ENCODE results near the gene CYP19A1. TPM values are rescaled to one million over a fixed set of nuclear protein-coding genes. Genes with fewer than 3 reads are reported as not detected.

CYP19A1 gene
- total and polyA plus RNA-seq, 8 donors = 0.18 to 2.7 (median 0.35) TPM; not detected in 5

DNA sequence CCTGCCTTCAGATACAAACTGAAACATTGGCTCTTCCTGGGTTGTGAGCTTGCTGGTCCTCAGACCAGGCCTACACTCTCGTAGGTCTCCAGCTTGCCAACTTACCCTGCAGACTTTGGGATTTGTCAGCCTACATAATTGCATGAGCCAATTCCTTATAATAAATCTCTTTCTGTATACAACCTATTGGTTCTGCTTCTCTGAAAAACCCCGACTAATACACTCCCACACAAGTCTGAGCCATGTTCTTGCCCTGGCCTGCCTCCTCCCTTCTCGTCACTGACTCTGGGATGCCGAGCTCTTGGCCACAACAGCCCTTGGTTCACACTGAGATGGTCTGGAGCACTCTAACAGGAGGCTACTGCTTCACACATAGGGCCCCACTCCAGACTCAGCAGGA, 9.5 kb downstream of the CYP19A1 start:
- Histone ChIP-seq H3K4me3 (no peak overlapping the region), H3K36me3 (no peaks in the 10 kb centered on the region), H3K27ac (no peak overlapping the region), H3K9me3 (no peaks in the 10 kb centered on the region), H3K27me3 (no peaks in the 10 kb centered on the region), H3K4me1 (peaks cover 0 to 10% (median under 1%) of the 10 kb centered on the region in 4 donors)
- TF ChIP-seq POLR2A (IDR thresholded peaks at IDR 0.05) (no peak), POLR2AphosphoS5 (IDR thresholded peaks at IDR 0.05) (no peak), EP300 (IDR thresholded peaks at IDR 0.05) (no peak)
- TF ChIP-seq, protein P1, sequence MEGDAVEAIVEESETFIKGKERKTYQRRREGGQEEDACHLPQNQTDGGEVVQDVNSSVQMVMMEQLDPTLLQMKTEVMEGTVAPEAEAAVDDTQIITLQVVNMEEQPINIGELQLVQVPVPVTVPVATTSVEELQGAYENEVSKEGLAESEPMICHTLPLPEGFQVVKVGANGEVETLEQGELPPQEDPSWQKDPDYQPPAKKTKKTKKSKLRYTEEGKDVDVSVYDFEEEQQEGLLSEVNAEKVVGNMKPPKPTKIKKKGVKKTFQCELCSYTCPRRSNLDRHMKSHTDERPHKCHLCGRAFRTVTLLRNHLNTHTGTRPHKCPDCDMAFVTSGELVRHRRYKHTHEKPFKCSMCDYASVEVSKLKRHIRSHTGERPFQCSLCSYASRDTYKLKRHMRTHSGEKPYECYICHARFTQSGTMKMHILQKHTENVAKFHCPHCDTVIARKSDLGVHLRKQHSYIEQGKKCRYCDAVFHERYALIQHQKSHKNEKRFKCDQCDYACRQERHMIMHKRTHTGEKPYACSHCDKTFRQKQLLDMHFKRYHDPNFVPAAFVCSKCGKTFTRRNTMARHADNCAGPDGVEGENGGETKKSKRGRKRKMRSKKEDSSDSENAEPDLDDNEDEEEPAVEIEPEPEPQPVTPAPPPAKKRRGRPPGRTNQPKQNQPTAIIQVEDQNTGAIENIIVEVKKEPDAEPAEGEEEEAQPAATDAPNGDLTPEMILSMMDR (IDR thresholded peaks at IDR 0.05) = no peak
- 72 to 89% (median 87%) methylated on average over 4 of the region's 4 CpGs for WGBS, 5 donors
- intact Hi-C loops (cut with DNase I; ENCODE audit: low total_unique reads) = no loop called here
- no peak for DNase-seq

DNA sequence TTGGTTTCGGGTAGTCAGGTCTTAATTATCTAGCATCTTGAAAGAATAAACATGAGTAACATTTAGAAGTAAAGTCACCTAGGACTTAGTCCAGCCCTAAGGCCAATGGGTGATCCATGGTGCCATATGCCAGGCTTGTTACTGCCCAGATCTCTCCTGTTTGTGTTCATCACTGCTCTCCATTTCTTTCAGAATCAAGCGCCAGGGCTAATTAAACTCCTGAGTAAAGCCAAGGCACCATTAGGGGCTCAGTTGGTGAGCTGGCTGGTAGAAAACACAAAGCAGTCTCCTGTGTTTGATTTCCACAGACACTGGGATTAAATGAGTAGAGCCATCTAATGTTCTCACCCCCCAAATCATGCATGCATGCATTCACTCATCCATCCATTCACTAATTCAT, 11.3 kb downstream of the CYP19A1 start:
- H3K9me3 ChIP-seq = no peaks in the 10 kb centered on the region
- DNase-seq = no peak
- H3K27ac ChIP-seq = no peak overlapping the region
- no peaks in the 10 kb centered on the region for H3K27me3 ChIP-seq
- TF ChIP-seq POLR2A (IDR thresholded peaks at IDR 0.05) = no peak
- TF ChIP-seq, protein P1 (IDR thresholded peaks at IDR 0.05) = no peak
- no peak for TF ChIP-seq POLR2AphosphoS5 (IDR thresholded peaks at IDR 0.05)
- no peak for TF ChIP-seq EP300 (IDR thresholded peaks at IDR 0.05)
- 86 to 94% (median 90%) methylated on average over 2 of the region's 2 CpGs for WGBS, 5 donors
- intact Hi-C loops (cut with DNase I; ENCODE audit: low total_unique reads) = no loop called here
- H3K36me3 ChIP-seq = no peaks in the 10 kb centered on the region
- no peak overlapping the region for H3K4me3 ChIP-seq
- H3K4me1 ChIP-seq = peaks cover 0 to 11% (median 7%) of the 10 kb centered on the region in 4 donors

DNA sequence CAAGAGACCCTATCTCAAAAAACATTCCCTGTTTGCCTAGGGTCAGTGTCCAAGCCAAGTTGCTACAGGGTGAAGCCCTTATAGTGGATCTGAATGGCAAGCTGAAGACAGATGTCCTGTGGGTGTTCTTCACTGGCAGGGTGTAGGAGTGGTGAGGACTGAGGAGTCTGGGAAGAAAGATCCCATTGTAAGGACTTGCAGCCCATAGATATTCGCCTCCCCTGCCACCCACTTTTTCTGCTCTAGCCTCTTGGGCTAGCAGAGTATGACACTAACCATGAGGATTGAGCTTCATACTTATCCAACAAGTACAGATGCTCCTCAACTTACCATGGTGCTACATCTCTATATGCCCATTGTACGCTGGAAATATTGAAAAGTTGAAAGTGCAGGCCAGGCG, 13.2 kb downstream of the CYP19A1 start:
- H3K27ac ChIP-seq = no peak overlapping the region
- no peak for DNase-seq
- no peaks in the 10 kb centered on the region for H3K27me3 ChIP-seq
- no peak overlapping the region for H3K4me3 ChIP-seq
- intact Hi-C loops (cut with DNase I; ENCODE audit: low total_unique reads) = no loop called here
- H3K4me1 ChIP-seq = peaks cover 0 to 14% (median 7%) of the 10 kb centered on the region in 4 donors
- TF ChIP-seq, protein P1 (IDR thresholded peaks at IDR 0.05) = no peak
- TF ChIP-seq POLR2A (IDR thresholded peaks at IDR 0.05) = no peak
- no peak for TF ChIP-seq EP300 (IDR thresholded peaks at IDR 0.05)
- TF ChIP-seq POLR2AphosphoS5 (IDR thresholded peaks at IDR 0.05) = no peak
- H3K9me3 ChIP-seq = no peaks in the 10 kb centered on the region
- WGBS, 5 donors = 87 to 99% (median 96%) methylated on average over 3 of the region's 3 CpGs
- no peaks in the 10 kb centered on the region for H3K36me3 ChIP-seq

DNA sequence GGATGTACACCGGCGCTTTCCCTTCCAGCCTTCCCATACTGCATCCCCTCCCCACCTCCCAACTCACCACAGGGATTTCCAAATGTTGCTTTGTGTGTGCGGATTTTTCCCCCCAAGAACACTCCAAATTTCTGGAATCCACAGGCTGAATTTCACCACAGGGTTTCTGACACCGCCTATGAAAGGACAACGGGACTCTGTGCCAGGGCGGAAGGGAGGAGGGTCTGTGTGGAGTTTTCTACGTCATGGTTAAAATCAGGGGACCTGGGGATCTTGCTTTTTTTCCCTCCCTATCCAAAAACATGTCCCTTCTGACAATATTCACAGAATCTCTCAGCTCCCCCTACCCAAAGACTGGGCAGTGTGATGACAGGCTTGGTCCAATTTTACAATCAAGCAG, 14.6 kb downstream of the CYP19A1 start:
- 86 to 89% (median 87%) methylated on average over 7 of the region's 7 CpGs for WGBS, 5 donors
- no peak overlapping the region for H3K4me3 ChIP-seq
- no peak overlapping the region for H3K27ac ChIP-seq
- peaks cover 0 to 14% (median 7%) of the 10 kb centered on the region in 4 donors for H3K4me1 ChIP-seq
- no peaks in the 10 kb centered on the region for H3K27me3 ChIP-seq
- intact Hi-C loops (cut with DNase I; ENCODE audit: low total_unique reads) = no loop called here
- TF ChIP-seq POLR2AphosphoS5 (IDR thresholded peaks at IDR 0.05) (no peak), POLR2A (IDR thresholded peaks at IDR 0.05) (no peak), EP300 (IDR thresholded peaks at IDR 0.05) (no peak)
- TF ChIP-seq, protein P1 (IDR thresholded peaks at IDR 0.05) = no peak
- no peaks in the 10 kb centered on the region for H3K9me3 ChIP-seq
- no peaks in the 10 kb centered on the region for H3K36me3 ChIP-seq
- DNase-seq = no peak
